HG03432 (cell line): ENCODE results near the gene WDR20.

Experiments used
- ATAC-seq: cut with Tn5 transposase; IDR thresholded peaks from one replicate; pipeline ENCODE4 v1.9.1; 2021; ENCODE audit warnings: mild to moderate bottlenecking, moderate library complexity; ENCODE audit not compliant: unreplicated experiment

WDR20 gene

DNA sequence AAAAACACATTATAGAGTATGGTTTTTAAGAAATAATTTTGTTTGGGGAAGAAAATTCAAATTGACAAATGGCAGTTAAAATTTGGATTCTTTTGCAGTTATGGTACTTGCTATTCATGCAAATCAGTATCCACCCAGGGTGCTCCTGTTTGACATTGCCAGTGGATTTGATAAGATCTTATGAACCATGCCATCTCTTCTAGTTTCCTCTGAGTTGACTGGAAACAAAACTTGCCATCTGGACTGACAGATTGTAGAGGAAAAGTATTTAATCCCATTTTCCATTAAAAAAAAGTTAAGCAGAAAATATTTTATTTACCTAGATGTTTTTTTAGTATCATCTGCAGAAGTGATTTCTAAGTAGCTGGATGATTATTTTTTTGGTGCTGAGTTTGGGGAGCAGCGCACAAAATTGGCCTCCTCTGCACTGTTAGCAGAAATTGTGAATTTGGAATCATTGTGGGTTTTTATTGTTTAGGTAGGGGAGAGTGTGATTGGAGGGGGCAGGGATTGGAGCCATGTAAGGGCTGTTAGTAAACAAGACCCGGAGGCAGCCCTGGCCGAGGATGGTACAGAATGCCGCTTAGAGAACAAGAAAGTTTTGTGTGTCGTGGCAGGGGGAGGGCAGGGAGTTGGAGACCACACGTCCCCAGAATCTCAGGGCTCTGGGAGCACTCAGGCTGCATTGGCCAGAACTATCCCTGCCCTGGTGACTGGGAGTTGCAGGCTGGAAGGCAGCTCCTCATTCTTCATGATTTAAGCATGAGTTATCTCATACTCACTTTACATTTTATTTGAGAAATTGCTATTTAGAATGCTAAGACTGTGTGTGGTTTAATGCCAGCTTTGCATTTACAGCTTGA lies 56.6 kb downstream of the WDR20 start:
- ATAC-seq = no peak

- ATAC-seq = no peak
Observed at GRCh38 chr14:102196902-102197230, 57.2 kb downstream of the WDR20 start.

- ATAC-seq = no peak
Observed at GRCh38 chr14:102197317-102197853, 57.7 kb downstream of the WDR20 start.

DNA sequence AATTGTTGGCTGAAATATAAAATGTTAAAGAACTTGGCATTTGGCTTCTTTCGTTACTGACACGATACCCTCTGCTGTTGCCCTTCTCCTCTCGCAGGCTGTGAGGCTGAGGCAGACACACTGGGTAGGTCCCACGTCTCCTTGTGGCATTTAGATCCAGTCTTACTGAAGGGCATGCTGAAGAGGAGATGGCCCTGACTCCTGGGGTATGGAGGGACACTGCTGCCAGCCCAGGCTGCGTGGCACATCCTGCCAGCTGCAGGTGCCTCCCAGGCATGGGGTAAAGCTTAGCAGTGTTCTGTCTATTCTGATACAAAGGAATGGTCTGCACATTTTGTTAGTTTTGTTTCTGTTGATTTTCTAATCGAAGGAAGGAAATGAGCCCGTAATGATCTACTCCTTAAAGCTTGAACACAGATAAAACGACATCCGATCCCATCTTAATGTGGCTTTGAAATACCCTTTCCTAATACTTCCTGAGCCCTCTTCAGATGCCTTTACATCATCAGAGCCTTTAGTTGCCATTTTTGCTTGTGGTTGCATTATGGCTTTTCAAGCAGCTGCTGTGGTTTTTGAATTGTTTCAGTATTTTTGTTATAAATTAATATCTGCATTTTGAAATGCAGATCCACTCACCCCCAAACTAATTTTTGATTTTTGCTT lies 61.1 kb downstream of the WDR20 start:
- no peak for ATAC-seq

DNA sequence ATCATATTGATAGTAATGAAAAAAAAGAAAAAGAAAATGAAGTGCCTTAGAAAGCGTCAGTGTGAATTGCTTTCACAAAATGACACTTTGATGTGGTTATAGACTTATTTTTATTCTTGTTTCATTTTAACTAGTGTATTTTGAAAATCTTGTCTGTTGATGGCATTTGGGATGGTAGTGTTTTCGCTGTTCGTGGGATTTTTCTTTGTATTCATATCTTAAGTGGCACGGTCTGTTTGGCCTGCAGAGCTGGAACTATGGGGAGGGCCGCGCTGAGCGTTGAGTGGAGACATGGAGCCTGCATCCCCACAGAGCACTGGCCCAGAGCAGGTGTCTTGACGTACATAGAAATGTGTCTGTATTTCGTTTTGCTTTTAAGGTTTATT lies 61.6 kb downstream of the WDR20 start:
- no peak for ATAC-seq

- ATAC-seq = no peak
Observed at GRCh38 chr14:102201776-102202175, 62.1 kb downstream of the WDR20 start.

DNA sequence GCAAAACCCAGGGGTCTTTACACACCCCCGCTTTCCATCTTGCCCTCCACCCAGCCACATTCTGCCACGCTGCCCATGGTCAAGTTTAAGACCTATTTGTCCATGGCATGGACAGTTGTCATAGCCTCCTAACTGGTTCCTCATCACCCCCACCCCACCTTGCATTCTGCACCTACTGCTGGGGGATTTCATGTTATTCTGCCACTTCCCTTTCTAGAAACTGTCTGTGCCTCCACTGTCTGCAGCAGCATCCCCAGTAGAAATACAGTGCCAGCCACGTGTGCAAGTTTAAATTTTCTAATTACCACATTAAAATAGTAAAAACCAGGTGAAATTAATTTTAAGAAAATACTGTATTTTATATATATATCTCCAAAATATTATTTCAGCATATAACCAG lies 63.2 kb downstream of the WDR20 start:
- no peak for ATAC-seq

- no peak for ATAC-seq
Observed at GRCh38 chr14:102203382-102203781, 63.7 kb downstream of the WDR20 start.

- ATAC-seq = no peak
Observed at GRCh38 chr14:102205560-102205959, 65.9 kb downstream of the WDR20 start.

- ATAC-seq = no peak
Observed at GRCh38 chr14:102206918-102207317, 67.2 kb downstream of the WDR20 start.

DNA sequence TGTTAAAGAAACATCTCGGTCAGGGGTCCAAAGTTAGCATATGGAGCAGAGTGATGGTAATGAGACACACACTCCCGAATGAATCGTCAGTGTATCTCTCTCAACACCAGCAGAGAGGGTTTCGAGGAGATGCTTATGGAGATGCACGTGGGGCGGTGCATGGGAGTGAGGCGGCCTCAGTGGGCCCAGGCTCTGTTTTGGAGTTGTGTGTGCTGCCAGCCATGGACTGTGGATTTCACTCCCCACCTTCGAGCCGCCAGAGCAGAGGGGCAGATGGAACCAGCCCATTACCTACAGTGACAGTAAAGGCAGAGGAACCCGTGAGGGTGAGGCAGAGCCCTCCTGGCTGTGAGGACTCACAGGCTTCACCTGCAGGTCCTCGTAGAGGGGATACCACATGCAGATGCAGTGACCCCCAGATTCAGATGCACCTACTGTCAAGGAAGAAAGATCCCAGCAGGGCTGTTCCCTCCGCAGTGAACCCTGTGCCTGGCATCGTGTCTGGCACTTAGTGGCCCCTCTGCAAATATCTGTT lies 68.2 kb downstream of the WDR20 start:
- ATAC-seq = no peak

- no peak for ATAC-seq
Observed at GRCh38 chr14:102208741-102209140, 69.0 kb downstream of the WDR20 start.

GRCh38 chr14:102209224-102209966 lies 69.7 kb downstream of the WDR20 start:
- ATAC-seq = no peak

- ATAC-seq = no peak
Observed at GRCh38 chr14:102210421-102211042, 70.8 kb downstream of the WDR20 start.

GRCh38 chr14:102211240-102211639 lies 71.5 kb downstream of the WDR20 start:
- ATAC-seq = no peak

GRCh38 chr14:102212356-102212755 lies 72.7 kb downstream of the WDR20 start:
- ATAC-seq = no peak

DNA sequence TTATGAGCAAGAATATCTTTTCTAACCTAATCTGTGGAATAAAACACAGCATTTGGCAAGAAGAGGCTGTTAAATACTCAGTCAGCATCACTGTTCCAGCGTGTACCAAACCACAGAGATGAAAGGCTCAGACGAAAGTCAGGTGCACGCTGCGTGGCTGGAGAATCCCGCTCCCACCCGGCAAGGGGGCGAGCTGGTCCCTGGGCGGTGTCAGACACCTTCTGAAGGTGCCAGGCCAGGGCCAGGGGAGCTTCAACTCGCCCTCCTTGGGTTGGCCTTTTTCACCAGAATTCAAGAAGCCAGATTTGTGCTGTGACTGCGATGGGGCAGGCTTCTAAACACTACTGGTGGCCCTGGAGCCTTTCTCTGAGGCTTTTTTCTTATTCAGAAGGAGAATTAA lies 73.1 kb downstream of the WDR20 start:
- ATAC-seq = no peak

DNA sequence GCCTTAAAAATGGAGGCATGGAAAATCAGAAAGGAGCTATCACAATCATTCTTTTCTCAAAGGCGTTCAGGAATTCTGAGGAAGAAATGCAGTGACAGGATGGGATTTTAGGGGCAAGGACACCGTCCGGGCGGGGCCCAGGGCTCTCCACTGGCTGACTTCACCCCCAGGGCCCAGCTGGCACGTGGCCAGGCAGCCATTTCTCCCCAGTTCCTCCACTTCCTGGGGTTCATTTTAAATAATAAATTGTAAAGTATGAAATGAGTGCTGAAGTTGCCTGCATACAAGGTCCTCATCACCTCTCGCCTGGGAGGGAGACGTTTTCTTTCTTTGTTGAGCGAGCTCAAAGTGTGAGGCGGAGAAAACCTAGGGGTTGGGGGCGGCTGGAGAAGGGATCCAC lies 73.8 kb downstream of the WDR20 start:
- no peak for ATAC-seq

- ATAC-seq = no peak
Observed at GRCh38 chr14:102213984-102214658, 74.4 kb downstream of the WDR20 start.

DNA sequence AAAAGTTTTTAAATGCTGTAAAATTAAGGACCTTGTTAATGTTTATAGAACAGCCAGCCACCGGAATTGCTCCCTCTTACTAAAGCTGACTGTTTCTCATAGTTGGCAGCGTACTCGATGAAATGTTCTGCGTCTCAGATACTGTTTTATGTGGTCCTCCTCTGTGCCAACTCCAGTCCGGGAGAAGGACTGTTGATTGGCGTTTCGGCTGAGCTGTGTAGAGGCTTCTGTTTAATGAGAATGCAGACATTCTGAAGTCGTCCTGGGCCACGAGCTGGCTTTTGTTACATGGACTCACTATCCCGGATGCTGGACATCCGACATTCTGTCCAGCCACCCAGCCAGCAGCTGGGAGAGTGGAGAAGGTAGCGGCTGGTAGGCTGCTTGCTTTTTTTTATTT lies 75.4 kb downstream of the WDR20 start:
- no peak for ATAC-seq
